ENCODE measurements around the gene MYO1C. TPM values are rescaled to one million over a fixed set of nuclear protein-coding genes. Genes with fewer than 3 reads are reported as not detected.
"Not testable (repeated sequence)": the region's sequence is repeated elsewhere in the genome, so short reads cannot be mapped to it uniquely, and the experiment has no call there.

Gene MYO1C
- total RNA-seq, 4 donors from 2014 or later = 103 to 145 (median 121) TPM

GRCh38 chr17:1446201-1446600 is 46.3 kb downstream of the MYO1C start:
- no peaks in the 10 kb centered on the region for H3K36me3 ChIP-seq
- H3K27ac ChIP-seq = no peak overlapping the region
- intact Hi-C loops (cut with DNase I) = no loop called here
- WGBS, 2 donors = 91 to 93% methylated on average over 12 of the region's 12 CpGs
- no peak for DNase-seq
- H3K4me3 ChIP-seq (replicated peaks in 1 of 3) = no peak overlapping the region
- H3K4me1 ChIP-seq = peaks cover 0 to 13% of the 10 kb centered on the region in 2 donors
- TF ChIP-seq CTCF (IDR thresholded peaks at IDR 0.05) (no peak), POLR2A (IDR thresholded peaks at IDR 0.05) (no peak)
- H3K9me3 ChIP-seq = no peaks in the 10 kb centered on the region
- no peaks in the 10 kb centered on the region for H3K27me3 ChIP-seq

- H3K27me3 ChIP-seq; H3K9me3 ChIP-seq; intact Hi-C loops (cut with DNase I); H3K4me3 ChIP-seq (replicated peaks in 1 of 3); DNase-seq; H3K36me3 ChIP-seq; H3K27ac ChIP-seq: not testable (repeated sequence)
- WGBS, 2 donors = 79 to 97% methylated on average over 4 of the region's 4 CpGs
- peaks cover 0 to 13% of the 10 kb centered on the region in 2 donors for H3K4me1 ChIP-seq
Measured at GRCh38 chr17:1445695-1446094, 46.8 kb downstream of the MYO1C start.

- DNase-seq; H3K9me3 ChIP-seq; H3K27ac ChIP-seq; H3K36me3 ChIP-seq; H3K27me3 ChIP-seq; intact Hi-C loops (cut with DNase I); H3K4me3 ChIP-seq (replicated peaks in 1 of 3): not testable (repeated sequence)
- WGBS, 2 donors = 94 to 97% methylated on average over 6 of the region's 6 CpGs
- peaks cover 11 to 18% of the 10 kb centered on the region in 2 donors for H3K4me1 ChIP-seq
Measured at GRCh38 chr17:1442721-1443120, 49.8 kb downstream of the MYO1C start.

- TF ChIP-seq CTCF (IDR thresholded peaks at IDR 0.05) = no peak
- no peak for TF ChIP-seq POLR2A (IDR thresholded peaks at IDR 0.05)
- no peaks in the 10 kb centered on the region for H3K27me3 ChIP-seq
- peaks cover 11 to 14% of the 10 kb centered on the region in 2 donors for H3K4me1 ChIP-seq
- H3K4me3 ChIP-seq (replicated peaks in 1 of 3) = no peak overlapping the region
- H3K27ac ChIP-seq = no peak overlapping the region
- H3K9me3 ChIP-seq = no peaks in the 10 kb centered on the region
- 99% methylated on average over 4 of the region's 4 CpGs for WGBS, 2 donors
- intact Hi-C loops (cut with DNase I) = no loop called here
- no peak for DNase-seq
- H3K36me3 ChIP-seq = no peaks in the 10 kb centered on the region
Measured at GRCh38 chr17:1442187-1442586, 50.3 kb downstream of the MYO1C start.

- DNase-seq = no peak
- peaks cover 1 to 4% of the 10 kb centered on the region in 2 donors for H3K36me3 ChIP-seq
- H3K27me3 ChIP-seq = no peaks in the 10 kb centered on the region
- intact Hi-C loops (cut with DNase I) = no loop called here
- H3K27ac ChIP-seq = no peak overlapping the region
- H3K4me3 ChIP-seq (replicated peaks in 1 of 3) = no peak overlapping the region
- peaks cover 11 to 13% of the 10 kb centered on the region in 2 donors for H3K4me1 ChIP-seq
- H3K9me3 ChIP-seq = no peaks in the 10 kb centered on the region
- no peak for TF ChIP-seq CTCF (IDR thresholded peaks at IDR 0.05)
- TF ChIP-seq POLR2A (IDR thresholded peaks at IDR 0.05) = no peak
- 97 to 98% methylated on average over 7 to 8 of the region's 8 CpGs for WGBS, 2 donors
Measured at GRCh38 chr17:1440921-1441320, 51.6 kb downstream of the MYO1C start.

GRCh38 chr17:1438593-1439083 is 53.8 kb downstream of the MYO1C start:
- peak overlapping the region in 2 of 3 donors; percentile 14 to 51 for H3K27ac ChIP-seq
- DNase-seq = peak in 1 of 2 donors; percentile 54
- peaks cover 4 to 14% of the 10 kb centered on the region in 2 donors for H3K36me3 ChIP-seq
- no peaks in the 10 kb centered on the region for H3K27me3 ChIP-seq
- no peak for TF ChIP-seq POLR2A (IDR thresholded peaks at IDR 0.05)
- no peak for TF ChIP-seq CTCF (IDR thresholded peaks at IDR 0.05)
- H3K4me1 ChIP-seq = peaks cover 19 to 22% of the 10 kb centered on the region in 2 donors
- WGBS, 2 donors = 46 to 76% methylated on average over 11 of the region's 11 CpGs
- no peak overlapping the region for H3K4me3 ChIP-seq (replicated peaks in 1 of 3)
- intact Hi-C loops (cut with DNase I) = no loop called here
- no peaks in the 10 kb centered on the region for H3K9me3 ChIP-seq

Data from thyroid gland (tissue), 4 donors.